Astrocyte (in vitro differentiated cells and primary cell): ENCODE measurements around the gene VEPH1.

Experiments
- CTCF ChIP-seq: IDR thresholded peaks from 2 replicates; pipeline ENCODE4 v1.5.1; 2011; ENCODE audit warnings: low read depth, mild to moderate bottlenecking, inconsistent platforms, low read length, moderate library complexity; ENCODE audit not compliant: insufficient read depth
- EZH2 ChIP-seq: IDR thresholded peaks from 2 replicates; pipeline ENCODE4 v1.6.1; 2012; ENCODE audit warnings: mild to moderate bottlenecking, low read length, inconsistent platforms; ENCODE audit not compliant: insufficient read depth

- TF ChIP-seq CTCF (no peak), EZH2 (no peak)
Measured at GRCh38 chr3:157417247-157417646, 86.0 kb downstream of the VEPH1 start.
